IPS-NIHi7 (cell line): ENCODE results near the gene CPZ.
"Not testable (repeated sequence)": the region's sequence is repeated elsewhere in the genome, so short reads cannot be mapped to it uniquely, and the experiment has no call there.

Experiments
- DNase-seq: peaks from one replicate; pipeline ENCODE4 v3.0.0; 2012; ENCODE audit warnings: mixed read lengths; ENCODE audit errors: extremely low spot score

Gene CPZ

GRCh38 chr4:8652181-8653078, 59.9 kb downstream of the CPZ start:
- no peak for DNase-seq

GRCh38 chr4:8653326-8654000, 60.9 kb downstream of the CPZ start:
- DNase-seq, result peak; percentile 47

- not testable (repeated sequence) for DNase-seq
These were observed 61.6 kb downstream of the CPZ start for GRCh38 chr4:8654139-8654538.

GRCh38 chr4:8655411-8656184, 63.0 kb downstream of the CPZ start:
- no peak for DNase-seq

GRCh38 chr4:8656185-8656517, 63.6 kb downstream of the CPZ start:
- no peak for DNase-seq

GRCh38 chr4:8656711-8657380, 64.3 kb downstream of the CPZ start:
- DNase-seq, result no peak

- no peak for DNase-seq
These were observed 65.0 kb downstream of the CPZ start for GRCh38 chr4:8657381-8658088.

- DNase-seq, result no peak
These were observed 70.2 kb downstream of the CPZ start for GRCh38 chr4:8662776-8663175.

- DNase-seq, result no peak
These were observed 71.7 kb downstream of the CPZ start for GRCh38 chr4:8664031-8664805.

- DNase-seq, result no peak
These were observed 72.4 kb downstream of the CPZ start for GRCh38 chr4:8664976-8665375.

- no peak for DNase-seq
These were observed 73.1 kb downstream of the CPZ start for GRCh38 chr4:8665406-8666360.

GRCh38 chr4:8666581-8666980, 74.0 kb downstream of the CPZ start:
- DNase-seq, result no peak
